Measurements from ENCODE around the gene KRTAP4-6. TPM values are rescaled to one million over a fixed set of nuclear protein-coding genes. Genes with fewer than 3 reads are reported as not detected.

Gene KRTAP4-6
- total and polyA plus RNA-seq, 2 of the 4 experiments (the other 2 are of a cell fraction) = not detected

GRCh38 chr17:41103896-41104295 is 36.4 kb downstream of the KRTAP4-6 start:
- no peak overlapping the region for H2AFZ ChIP-seq (replicated peaks; ENCODE audit: low read length, poor library complexity)
- H3K9me3 ChIP-seq (ENCODE audit: control insufficient read depth, insufficient read depth, low read length) = no peaks in the 10 kb centered on the region
- H3K79me1 ChIP-seq (ENCODE audit: low read depth in 1 of 2, low read length in 2 of 2) = no peaks in the 10 kb centered on the region
- no peaks in the 10 kb centered on the region for H3K36me3 ChIP-seq (ENCODE audit: control insufficient read depth, insufficient read depth, low read length)
- peak; percentile 21 for ATAC-seq (ENCODE audit: low read depth)
- no TSS peak for BruUV-seq (replicated peaks)
- H3K9ac ChIP-seq (ENCODE audit: low read depth, low read length) = no peak overlapping the region
- peak overlapping the region; percentile 94 for H2BK5ac ChIP-seq (ENCODE audit: low read depth, low read length, poor library complexity, severe bottlenecking)
- H2AK5ac ChIP-seq (ENCODE audit: low read depth, low read length) = no peak overlapping the region
- H3K4ac ChIP-seq (ENCODE audit: low read depth, low read length) = peak overlapping the region; percentile 5; the same call in 1 of the 2 replicates
- peak overlapping the region; percentile 90; the same call in 1 of the 2 replicates for H3K14ac ChIP-seq (replicated peaks; ENCODE audit: low read depth, low read length)
- no peak overlapping the region for H2AK9ac ChIP-seq (replicated peaks; ENCODE audit: low read depth, low read length, poor library complexity)
- no peak overlapping the region for H3K27ac ChIP-seq (ENCODE audit: insufficient read depth, low read length)
- no peaks in the 10 kb centered on the region for H3K27me3 ChIP-seq (ENCODE audit: control insufficient read depth, insufficient read depth, low read length)
- H3K23ac ChIP-seq (ENCODE audit: low read depth, low read length) = peak overlapping the region; percentile 38; the same call in 1 of the 2 replicates
- POLR2A ChIA-PET (ENCODE audit: unreplicated experiment) = no interaction called here
- peak overlapping the region; percentile 96; the same call in 1 of the 2 replicates for H3K18ac ChIP-seq (ENCODE audit: low read depth, low read length)
- no peak overlapping the region for H3K4me3 ChIP-seq (ENCODE audit: insufficient read depth, low read depth, low read length)
- H2BK120ac ChIP-seq (ENCODE audit: low read depth, low read length) = peak overlapping the region; percentile 96
- no CpG with 5 or more reads among the region's 1 CpG for WGBS, 2 experiments (ENCODE audit: extremely low coverage in 2 of 2, insufficient read length in 1 of 2)
- in situ Hi-C loops (cut with MboI; ENCODE audit: low sequenced_read_pairs) (no loop called here), dilution Hi-C loops (cut with HindIII; ENCODE audit: low sequenced_read_pairs, unreplicated experiment) (no loop called here), intact Hi-C loops (cut with micrococcal nuclease) (no loop called here)
- H2BK15ac ChIP-seq (ENCODE audit: low read depth, low read length) = no peak overlapping the region; the same call in 2 of the 3 replicates
- peak; percentile 23; the same call in 1 of the 2 replicates for TF ChIP-seq MAFK (IDR thresholded peaks at IDR 0.05; ENCODE audit: low read depth, low read length)
- no peak for TF ChIP-seq BHLHE40 (IDR thresholded peaks at IDR 0.05; ENCODE audit: low read depth, low read length)
- no peak for TF ChIP-seq RCOR1 (IDR thresholded peaks at IDR 0.05; ENCODE audit: insufficient replicate concordance, low read length)
- no peak for TF ChIP-seq RFX5 (IDR thresholded peaks at IDR 0.05; ENCODE audit: low read depth, low read length)
- TF ChIP-seq SMC3 (IDR thresholded peaks at IDR 0.05; ENCODE audit: low read depth, low read length) = no peak
- TF ChIP-seq MAZ (IDR thresholded peaks at IDR 0.05; ENCODE audit: borderline replicate concordance, low read depth, low read length) = no peak
- H3K4me1 ChIP-seq (ENCODE audit: control insufficient read depth, insufficient read depth, low read length) = 0 out of 2 replicates have a peak, but pooled peaks cover 2% of the 10 kb centered on the region
- no peak overlapping the region for H3K4me2 ChIP-seq (ENCODE audit: low read depth, low read length)
- H3K56ac ChIP-seq (ENCODE audit: extremely low read depth, insufficient read depth, low read length) = peak overlapping the region; percentile 38; the same call in 1 of the 2 replicates
- H4K20me1 ChIP-seq (ENCODE audit: insufficient read depth, low read length) = no peaks in the 10 kb centered on the region
- peak overlapping the region; percentile 52 for H4K91ac ChIP-seq (ENCODE audit: insufficient read depth, low read depth, low read length)
- H3K9me1 ChIP-seq (ENCODE audit: insufficient read depth, low read length) = peaks cover 4% of the 10 kb centered on the region
- peak; percentile 34 for DNase-seq
- peak overlapping the region; percentile 42 to 79; a peak in 2 of 4 replicates for H4K8ac ChIP-seq (ENCODE audit: low read depth in 2 of 2, low read length in 2 of 2)
- CTCF ChIA-PET = interaction anchor here (0.7 kb wide), 1 partner anchor 218 kb away, joined by 3 read pairs; no protein-coding TSS in a partner anchor
- H2BK20ac ChIP-seq (ENCODE audit: low read depth, low read length) = peak overlapping the region; percentile 72
- peak overlapping the region; percentile 30; the same call in 1 of the 2 replicates for H4K5ac ChIP-seq (ENCODE audit: low read depth, low read length)
